H54 (cell line): ENCODE measurements around the gene S100A13.
"Not testable (repeated sequence)": the region's sequence is repeated elsewhere in the genome, so short reads cannot be mapped to it uniquely, and the experiment has no call there.

ENCODE experiments used
- DNase-seq: peaks from one replicate; pipeline ENCODE4 v3.0.0; 2011; ENCODE audit warnings: low spot score, mixed read lengths; ENCODE audit not compliant: insufficient read length
- FAIRE-seq: peaks from 3 replicates; lab custom pipeline; 2011; peaks lifted over from hg19 to GRCh38; lab: Jason Lieb, UNC
- POLR2A ChIP-seq: IDR thresholded peaks from 2 replicates; pipeline ENCODE4 v1.6.1; 2011; ENCODE audit warnings: low read depth, mild to moderate bottlenecking, low read length

The S100A13 gene

GRCh38 chr1:153658400-153659174, 31.3 kb upstream of the S100A13 start, which contains the start of gene SNAPIN:
Gene SNAPIN, plus strand, starts transcription at chr1:153658703. Its CDS starts 41 bp downstream, at chr1:153658744.
- peak; percentile 39; the same call in 1 of the 2 replicates for TF ChIP-seq POLR2A
- FAIRE-seq (no peak), DNase-seq (peak; percentile 87)

GRCh38 chr1:153655333-153655732, 28.0 kb upstream of the S100A13 start:
- no peak for DNase-seq
- no peak for FAIRE-seq
- no peak for TF ChIP-seq POLR2A

GRCh38 chr1:153652805-153653500, 25.6 kb upstream of the S100A13 start:
- no peak for TF ChIP-seq POLR2A
- FAIRE-seq (no peak), DNase-seq (no peak)

GRCh38 chr1:153651771-153652170, 24.5 kb upstream of the S100A13 start:
- no peak for DNase-seq
- no peak for FAIRE-seq
- no peak for TF ChIP-seq POLR2A

- no peak for DNase-seq
- FAIRE-seq = no peak
- no peak for TF ChIP-seq POLR2A
Measured at GRCh38 chr1:153649863-153650235, 22.5 kb upstream of the S100A13 start.

GRCh38 chr1:153649137-153649862, 22.0 kb upstream of the S100A13 start:
- TF ChIP-seq POLR2A = no peak
- DNase-seq (no peak), FAIRE-seq (no peak)

GRCh38 chr1:153648000-153648643, 20.8 kb upstream of the S100A13 start:
- FAIRE-seq (no peak), DNase-seq (no peak)
- no peak for TF ChIP-seq POLR2A

- no peak for FAIRE-seq
- no peak for TF ChIP-seq POLR2A
- DNase-seq = no peak
Measured at GRCh38 chr1:153647346-153647714, 20.0 kb upstream of the S100A13 start.

- DNase-seq (no peak), FAIRE-seq (no peak)
- no peak for TF ChIP-seq POLR2A
Measured at GRCh38 chr1:153646672-153647345, 19.5 kb upstream of the S100A13 start.

- FAIRE-seq (no peak), DNase-seq (no peak)
- no peak for TF ChIP-seq POLR2A
Measured at GRCh38 chr1:153643816-153644215, 16.5 kb upstream of the S100A13 start.

GRCh38 chr1:153643100-153643499, 15.8 kb upstream of the S100A13 start:
- DNase-seq = no peak
- TF ChIP-seq POLR2A = no peak
- FAIRE-seq = no peak

GRCh38 chr1:153642161-153642560, 14.9 kb upstream of the S100A13 start:
- FAIRE-seq = no peak
- no peak for TF ChIP-seq POLR2A
- no peak for DNase-seq

- FAIRE-seq = no peak
- no peak for TF ChIP-seq POLR2A
- DNase-seq = no peak
Measured at GRCh38 chr1:153640861-153641260, 13.6 kb upstream of the S100A13 start.

GRCh38 chr1:153640213-153640612, 12.9 kb upstream of the S100A13 start:
- FAIRE-seq, DNase-seq: not testable (repeated sequence)
